Hepatocyte (in vitro differentiated cells): Measurements from ENCODE around the gene P2RY14. TPM values are rescaled to one million over a fixed set of nuclear protein-coding genes. Genes with fewer than 3 reads are reported as not detected.

Experiments
- DNase-seq: peaks from one replicate; pipeline ENCODE4 v3.0.0-alpha.2; 2016; ENCODE audit warnings: low spot score
- H2AFZ ChIP-seq: fragments of 200-600 bp; sonication (generic); 2 replicates; pipeline ENCODE4 v1.6.0; 2016; ENCODE audit warnings: antibody characterized with exemption, mild to moderate bottlenecking
- H3K27ac ChIP-seq: fragments of 200-600 bp; sonication (generic); 2 replicates; pipeline ENCODE4 v1.5.1; 2016; ENCODE audit warnings: mild to moderate bottlenecking
- H3K27me3 ChIP-seq: fragments of 200-600 bp; sonication (generic); 2 replicates; pipeline ENCODE4 v1.6.1; 2016
- H3K36me3 ChIP-seq: fragments of 200-600 bp; sonication (generic); replicated peaks from 2 replicates; pipeline ENCODE4 v1.5.1; 2016; ENCODE audit warnings: low read depth; ENCODE audit not compliant: insufficient read depth
- H3K4me1 ChIP-seq: fragments of 200-600 bp; sonication (generic); 2 replicates; pipeline ENCODE4 v1.5.1; 2016; ENCODE audit warnings: mild to moderate bottlenecking, moderate library complexity; ENCODE audit not compliant: insufficient read depth
- H3K4me2 ChIP-seq: fragments of 200-600 bp; sonication (generic); 2 replicates; pipeline ENCODE4 v1.6.0; 2016
- H3K4me3 ChIP-seq: fragments of 200-600 bp; sonication (generic); 2 replicates; pipeline ENCODE4 v1.5.1; 2016; ENCODE audit warnings: mild to moderate bottlenecking
- H3K79me2 ChIP-seq: fragments of 200-600 bp; sonication (generic); 2 replicates; pipeline ENCODE4 v1.6.0; 2017; ENCODE audit warnings: mild to moderate bottlenecking
- H3K9me2 ChIP-seq: fragments of 200-600 bp; sonication (generic); replicated peaks from 2 replicates; pipeline ENCODE4 v1.6.0; 2017; ENCODE audit warnings: mild to moderate bottlenecking; ENCODE audit not compliant: insufficient read depth
- H3K9me3 ChIP-seq: fragments of 200-600 bp; sonication (generic); 2 replicates; pipeline ENCODE4 v1.5.1; 2016; ENCODE audit warnings: low read depth, mild to moderate bottlenecking
- H4K20me1 ChIP-seq: fragments of 200-600 bp; sonication (generic); 2 replicates; pipeline ENCODE4 v1.6.0; 2016; ENCODE audit warnings: mild to moderate bottlenecking; ENCODE audit not compliant: insufficient read depth, poor library complexity, severe bottlenecking
- CTCF ChIP-seq: fragments of 200-600 bp; sonication (generic); IDR thresholded peaks from 2 replicates; pipeline ENCODE4 v1.5.1; 2016; ENCODE audit warnings: antibody characterized with exemption, mild to moderate bottlenecking; ENCODE audit not compliant: poor library complexity
- EZH2 ChIP-seq: fragments of 200-600 bp; sonication (generic); IDR thresholded peaks from 2 replicates; pipeline ENCODE4 v1.6.1; 2016; ENCODE audit warnings: antibody characterized with exemption, mild to moderate bottlenecking, borderline replicate concordance
- EZH2phosphoT487 ChIP-seq: fragments of 200-600 bp; sonication (generic); IDR thresholded peaks from one replicate; pipeline ENCODE4 v1.6.1; 2018; ENCODE audit warnings: antibody characterized with exemption, mild to moderate bottlenecking, low read depth, moderate library complexity; ENCODE audit not compliant: unreplicated experiment, severe bottlenecking
- WGBS: methylation state at CpG from one replicate; pipeline ENCODE4 v1.1.6; 2016; ENCODE audit warnings: low lambda C conversion rate; ENCODE audit errors: missing lambda C conversion rate; 5-methylcytosine and 5-hydroxymethylcytosine counted together
- polyA plus RNA-seq: library from polyadenylated mRNA; unstranded; fragments of >200 nt; fragmentation: Nextera tagmentation; extraction: Ambion mirVana; gene quantifications from 2 replicates; pipeline ENCODE4 v1.2.1, GENCODE V29; 2016
- total RNA-seq: library from RNA; depleted of rRNA; stranded (reverse); fragments of >200 nt; gene quantifications from 2 replicates; pipeline ENCODE4 v1.2.3, GENCODE V29; 2014

The P2RY14 gene
- total and polyA plus RNA-seq, 2 experiments from 2014 or later = 0.11 TPM; not detected in 1

DNA sequence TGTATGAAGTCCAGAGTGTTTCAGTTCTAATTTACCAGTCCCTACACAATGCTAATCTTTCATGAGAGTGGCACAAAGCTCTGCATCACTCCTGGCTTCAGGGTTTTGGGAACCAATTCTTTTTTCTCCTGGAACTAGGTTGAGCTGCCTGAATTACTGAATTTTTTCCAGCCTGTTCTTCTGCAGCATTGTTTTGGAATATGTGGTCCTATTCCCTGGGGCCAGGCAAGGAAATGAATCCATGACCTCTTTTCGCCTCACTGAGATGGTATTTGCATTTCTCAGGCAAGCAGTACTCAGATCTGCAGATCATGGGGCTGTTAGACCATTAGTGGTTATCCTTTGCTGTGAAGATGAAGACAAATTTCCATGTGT, 49.7 kb downstream of the P2RY14 start:
- peak overlapping the region; percentile 21 for H2AFZ ChIP-seq
- H4K20me1 ChIP-seq = no peaks in the 10 kb centered on the region
- no peak overlapping the region for H3K4me3 ChIP-seq
- no peaks in the 10 kb centered on the region for H3K9me2 ChIP-seq
- no peak for DNase-seq
- no peaks in the 10 kb centered on the region for H3K9me3 ChIP-seq
- H3K4me1 ChIP-seq = peaks cover 13% of the 10 kb centered on the region
- TF ChIP-seq EZH2phosphoT487 = no peak
- no peak for TF ChIP-seq EZH2
- TF ChIP-seq CTCF = no peak
- peak overlapping the region; percentile 55 for H3K27ac ChIP-seq
- H3K27me3 ChIP-seq = no peaks in the 10 kb centered on the region
- H3K36me3 ChIP-seq = no peaks in the 10 kb centered on the region
- H3K4me2 ChIP-seq = peak overlapping the region; percentile 32
- H3K79me2 ChIP-seq = no peaks in the 10 kb centered on the region
- WGBS = 91% methylated on average over 1 of the region's 1 CpG

DNA sequence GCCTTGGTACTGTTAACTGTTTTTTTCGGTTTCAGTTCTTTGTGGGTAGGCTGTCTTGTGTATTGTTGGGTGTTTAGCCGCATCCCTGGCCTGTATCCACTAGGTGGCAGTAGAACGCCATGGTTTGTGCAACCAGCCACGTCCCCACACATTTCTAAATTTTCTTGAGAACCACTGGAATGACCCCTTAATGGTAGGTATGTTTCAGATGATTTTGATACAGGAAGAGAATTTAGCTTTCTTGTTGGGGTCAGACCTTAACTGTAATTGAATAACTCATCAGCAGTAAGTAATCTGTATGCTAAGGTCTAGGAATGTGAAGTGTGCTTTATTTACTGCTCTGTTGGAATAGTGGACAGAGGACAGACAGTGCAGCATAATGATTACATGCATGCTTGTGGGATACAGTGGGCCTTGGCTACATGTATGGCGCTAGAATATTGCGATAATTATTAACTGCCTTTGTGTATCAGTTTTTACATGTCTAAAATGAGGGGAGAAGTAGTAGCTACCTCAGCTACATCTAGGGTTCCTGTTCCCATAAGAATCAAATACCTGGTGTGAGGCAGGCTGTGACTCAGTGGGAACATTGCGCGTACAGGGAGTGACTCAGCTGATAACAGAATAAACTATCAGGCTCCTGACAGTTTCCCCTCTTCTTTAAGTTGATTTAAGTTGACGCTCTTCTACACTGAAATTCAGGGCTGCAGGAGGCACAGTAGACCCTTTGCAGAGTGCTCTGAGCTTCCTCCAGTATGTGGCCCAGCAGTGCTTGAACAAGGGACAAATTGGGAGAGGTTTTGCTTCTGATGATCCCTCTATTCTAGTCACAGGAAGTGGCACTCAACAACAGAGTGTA, 50.3 kb downstream of the P2RY14 start:
- Histone ChIP-seq H4K20me1 (no peaks in the 10 kb centered on the region), H3K9me2 (no peaks in the 10 kb centered on the region), H3K36me3 (no peaks in the 10 kb centered on the region), H3K27me3 (no peaks in the 10 kb centered on the region), H3K9me3 (no peaks in the 10 kb centered on the region), H3K4me2 (peak overlapping the region; percentile 32), H3K79me2 (no peaks in the 10 kb centered on the region), H3K27ac (peak overlapping the region; percentile 55), H3K4me1 (peaks cover 13% of the 10 kb centered on the region), H3K4me3 (no peak overlapping the region), H2AFZ (peak overlapping the region; percentile 21)
- 35% methylated on average over 9 of the region's 9 CpGs for WGBS
- peak; percentile 87 for DNase-seq
- TF ChIP-seq CTCF = peak; percentile 98
- TF ChIP-seq EZH2phosphoT487 = no peak

- WGBS = 72% methylated on average over 6 of the region's 6 CpGs
- no peak for TF ChIP-seq CTCF
- TF ChIP-seq EZH2phosphoT487 = no peak
- no peak for TF ChIP-seq EZH2
Observed at GRCh38 chr3:151227266-151227806, 51.0 kb downstream of the P2RY14 start.

More at GRCh38 chr3:151227266-151227806, 51.0 kb downstream of the P2RY14 start:
- no peaks in the 10 kb centered on the region for H3K9me2 ChIP-seq
- H3K79me2 ChIP-seq = no peaks in the 10 kb centered on the region
- H3K27ac ChIP-seq = peak overlapping the region; percentile 10
- H3K27me3 ChIP-seq = no peaks in the 10 kb centered on the region
- no peaks in the 10 kb centered on the region for H4K20me1 ChIP-seq
- no peak overlapping the region for H2AFZ ChIP-seq
- no peak for DNase-seq
- no peak overlapping the region for H3K4me3 ChIP-seq
- peaks cover 13% of the 10 kb centered on the region for H3K4me1 ChIP-seq
- H3K36me3 ChIP-seq = no peaks in the 10 kb centered on the region
- peak overlapping the region; percentile 17 for H3K4me2 ChIP-seq
- no peaks in the 10 kb centered on the region for H3K9me3 ChIP-seq
